ENCODE results near the gene ELOVL5. TPM values are rescaled to one million over a fixed set of nuclear protein-coding genes. Genes with fewer than 3 reads are reported as not detected.

ELOVL5 gene
- total and polyA plus RNA-seq, 2 experiments from 2014 or later: 83.3 to 180 TPM

DNA sequence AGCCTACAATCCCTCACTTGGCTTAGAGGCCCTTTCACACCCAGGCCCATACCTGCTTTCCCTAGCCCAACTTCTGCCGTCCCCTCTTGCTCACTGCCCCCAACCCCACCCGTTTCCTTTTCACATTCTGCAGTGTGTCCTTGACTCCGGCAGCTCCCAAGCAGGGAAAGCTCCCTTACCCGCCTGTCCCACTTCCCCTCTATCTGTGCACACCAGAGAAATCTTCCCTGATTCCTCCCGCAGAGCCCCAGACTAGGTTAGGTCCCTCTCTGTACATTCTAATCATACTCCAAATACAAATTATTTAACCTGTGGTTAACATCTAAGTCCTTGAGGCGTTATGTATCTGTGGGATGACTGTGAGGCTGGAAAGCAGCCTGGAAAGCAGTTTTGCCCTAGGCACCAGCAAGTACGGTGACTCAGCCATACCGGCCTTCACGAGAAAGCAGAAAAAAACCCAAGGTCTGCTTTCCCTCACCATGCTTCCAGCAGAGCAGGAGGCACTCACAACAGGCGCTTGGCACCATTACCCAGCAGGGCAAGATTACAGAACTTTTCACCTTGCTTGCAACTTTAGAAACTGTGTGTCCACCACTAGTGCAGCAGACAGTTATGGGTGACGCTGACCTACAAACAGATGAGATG is 22.3 kb downstream of the ELOVL5 start (continued):
- TF ChIP-seq, protein P1, sequence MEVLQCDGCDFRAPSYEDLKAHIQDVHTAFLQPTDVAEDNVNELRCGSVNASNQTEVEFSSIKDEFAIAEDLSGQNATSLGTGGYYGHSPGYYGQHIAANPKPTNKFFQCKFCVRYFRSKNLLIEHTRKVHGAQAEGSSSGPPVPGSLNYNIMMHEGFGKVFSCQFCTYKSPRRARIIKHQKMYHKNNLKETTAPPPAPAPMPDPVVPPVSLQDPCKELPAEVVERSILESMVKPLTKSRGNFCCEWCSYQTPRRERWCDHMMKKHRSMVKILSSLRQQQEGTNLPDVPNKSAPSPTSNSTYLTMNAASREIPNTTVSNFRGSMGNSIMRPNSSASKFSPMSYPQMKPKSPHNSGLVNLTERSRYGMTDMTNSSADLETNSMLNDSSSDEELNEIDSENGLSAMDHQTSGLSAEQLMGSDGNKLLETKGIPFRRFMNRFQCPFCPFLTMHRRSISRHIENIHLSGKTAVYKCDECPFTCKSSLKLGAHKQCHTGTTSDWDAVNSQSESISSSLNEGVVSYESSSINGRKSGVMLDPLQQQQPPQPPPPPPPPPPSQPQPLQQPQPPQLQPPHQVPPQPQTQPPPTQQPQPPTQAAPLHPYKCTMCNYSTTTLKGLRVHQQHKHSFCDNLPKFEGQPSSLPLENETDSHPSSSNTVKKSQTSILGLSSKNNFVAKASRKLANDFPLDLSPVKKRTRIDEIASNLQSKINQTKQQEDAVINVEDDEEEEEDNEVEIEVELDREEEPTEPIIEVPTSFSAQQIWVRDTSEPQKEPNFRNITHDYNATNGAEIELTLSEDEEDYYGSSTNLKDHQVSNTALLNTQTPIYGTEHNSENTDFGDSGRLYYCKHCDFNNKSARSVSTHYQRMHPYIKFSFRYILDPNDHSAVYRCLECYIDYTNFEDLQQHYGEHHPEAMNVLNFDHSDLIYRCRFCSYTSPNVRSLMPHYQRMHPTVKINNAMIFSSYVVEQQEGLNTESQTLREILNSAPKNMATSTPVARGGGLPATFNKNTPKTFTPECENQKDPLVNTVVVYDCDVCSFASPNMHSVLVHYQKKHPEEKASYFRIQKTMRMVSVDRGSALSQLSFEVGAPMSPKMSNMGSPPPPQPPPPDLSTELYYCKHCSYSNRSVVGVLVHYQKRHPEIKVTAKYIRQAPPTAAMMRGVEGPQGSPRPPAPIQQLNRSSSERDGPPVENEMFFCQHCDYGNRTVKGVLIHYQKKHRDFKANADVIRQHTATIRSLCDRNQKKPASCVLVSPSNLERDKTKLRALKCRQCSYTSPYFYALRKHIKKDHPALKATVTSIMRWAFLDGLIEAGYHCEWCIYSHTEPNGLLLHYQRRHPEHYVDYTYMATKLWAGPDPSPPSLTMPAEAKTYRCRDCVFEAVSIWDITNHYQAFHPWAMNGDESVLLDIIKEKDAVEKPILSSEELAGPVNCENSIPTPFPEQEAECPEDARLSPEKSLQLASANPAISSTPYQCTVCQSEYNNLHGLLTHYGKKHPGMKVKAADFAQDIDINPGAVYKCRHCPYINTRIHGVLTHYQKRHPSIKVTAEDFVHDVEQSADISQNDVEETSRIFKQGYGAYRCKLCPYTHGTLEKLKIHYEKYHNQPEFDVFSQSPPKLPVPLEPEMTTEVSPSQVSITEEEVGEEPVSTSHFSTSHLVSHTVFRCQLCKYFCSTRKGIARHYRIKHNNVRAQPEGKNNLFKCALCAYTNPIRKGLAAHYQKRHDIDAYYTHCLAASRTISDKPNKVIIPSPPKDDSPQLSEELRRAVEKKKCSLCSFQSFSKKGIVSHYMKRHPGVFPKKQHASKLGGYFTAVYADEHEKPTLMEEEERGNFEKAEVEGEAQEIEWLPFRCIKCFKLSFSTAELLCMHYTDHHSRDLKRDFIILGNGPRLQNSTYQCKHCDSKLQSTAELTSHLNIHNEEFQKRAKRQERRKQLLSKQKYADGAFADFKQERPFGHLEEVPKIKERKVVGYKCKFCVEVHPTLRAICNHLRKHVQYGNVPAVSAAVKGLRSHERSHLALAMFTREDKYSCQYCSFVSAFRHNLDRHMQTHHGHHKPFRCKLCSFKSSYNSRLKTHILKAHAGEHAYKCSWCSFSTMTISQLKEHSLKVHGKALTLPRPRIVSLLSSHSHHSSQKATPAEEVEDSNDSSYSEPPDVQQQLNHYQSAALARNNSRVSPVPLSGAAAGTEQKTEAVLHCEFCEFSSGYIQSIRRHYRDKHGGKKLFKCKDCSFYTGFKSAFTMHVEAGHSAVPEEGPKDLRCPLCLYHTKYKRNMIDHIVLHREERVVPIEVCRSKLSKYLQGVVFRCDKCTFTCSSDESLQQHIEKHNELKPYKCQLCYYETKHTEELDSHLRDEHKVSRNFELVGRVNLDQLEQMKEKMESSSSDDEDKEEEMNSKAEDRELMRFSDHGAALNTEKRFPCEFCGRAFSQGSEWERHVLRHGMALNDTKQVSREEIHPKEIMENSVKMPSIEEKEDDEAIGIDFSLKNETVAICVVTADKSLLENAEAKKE (CRISPR knock-in tag; IDR thresholded peaks at IDR 0.05): no peak
- TF ChIP-seq CTCF (conservative IDR thresholded peaks at IDR 0.05; ENCODE audit: low read depth in 2 of 2): no peak

- Mint-ChIP-seq H3K27ac (no peak overlapping the region), H3K4me1 (peaks cover 45% of the 10 kb centered on the region), H3K9me3 (no peaks in the 10 kb centered on the region), H3K27me3 (ENCODE audit: insufficient read depth, low read depth, poor library complexity) (no peaks in the 10 kb centered on the region), H3K4me3 (no peak overlapping the region), H3K36me3 (ENCODE audit: low read depth) (no peaks in the 10 kb centered on the region)
- Histone ChIP-seq H3F3A (replicated peaks; ENCODE audit: low read depth) (no peaks in the 10 kb centered on the region), H3K4me2 (no peak overlapping the region), H3K4me3 (no peak overlapping the region), H3K9me2 (ENCODE audit: insufficient read depth) (no peaks in the 10 kb centered on the region), H3K36me3 (ENCODE audit: insufficient read depth) (no peaks in the 10 kb centered on the region), H2AFZ (no peak overlapping the region), H3K27ac (ENCODE audit: low read depth) (no peak overlapping the region), H4K20me1 (replicated peaks; ENCODE audit: insufficient read depth) (peaks cover 59% of the 10 kb centered on the region), H3K27me3 (ENCODE audit: insufficient read depth) (no peaks in the 10 kb centered on the region), H3K79me2 (replicated peaks; ENCODE audit: insufficient read depth) (peaks cover 100% of the 10 kb centered on the region), H3K4me1 (ENCODE audit: insufficient read depth) (peaks cover 29% of the 10 kb centered on the region)
- no peak for TF ChIP-seq JUNB (IDR thresholded peaks at IDR 0.05; ENCODE audit: unreplicated experiment)
- no peak for TF ChIP-seq CREB1 (CRISPR knock-in tag; IDR thresholded peaks at IDR 0.05; ENCODE audit: low read depth)
- no peak for TF ChIP-seq ZNF331 (CRISPR knock-in tag; IDR thresholded peaks at IDR 0.05; ENCODE audit: low read depth)
- ATAC-seq (no peak), DNase-seq (ENCODE audit: low spot score) (no peak)
Measured at GRCh38 chr6:53325785-53326184, 23.0 kb downstream of the ELOVL5 start.

Measured in GM23338 (cell line).